K562 (cell line): ENCODE data around the gene SRF. TPM values are rescaled to one million over a fixed set of nuclear protein-coding genes. Genes with fewer than 3 reads are reported as not detected.

Experiments
- CHD2 ChIP-seq: IDR thresholded peaks from 2 replicates; pipeline ENCODE4 v1.6.1; 2011; ENCODE audit warnings: low read depth, low read length
- ELF4 ChIP-seq: fragments of 450-650 bp; formaldehyde crosslinking; IDR thresholded peaks from 2 replicates; pipeline ENCODE4 v1.4.0; 2022; ENCODE audit warnings: missing genetic modification characterization
- ESRRA ChIP-seq: fragments of 450-650 bp; IDR thresholded peaks from 2 replicates; pipeline ENCODE4 v1.6.1; 2014; ENCODE audit warnings: low read depth, mild to moderate bottlenecking, moderate library complexity, borderline replicate concordance
- ID3 ChIP-seq, 2 experiments: fragments of 250-450 bp in 1 of 2; fragments of 450-650 bp in 1 of 2; sonication (Bioruptor Pico) in 1 of 2; IDR thresholded peaks; 2 replicates each; pipeline versions ENCODE4 v1.6.1 to v1.8.0; 2016 to 2021; ENCODE audit warnings: mild to moderate bottlenecking in 2 of 2, moderate library complexity in 2 of 2, missing compliant biosample characterization in 1 of 2, missing genetic modification characterization in 1 of 2
- IFI16 ChIP-seq: fragments of 250-450 bp; sonication (Bioruptor Pico); IDR thresholded peaks from 2 replicates; pipeline ENCODE4 v2.1.2; 2022; ENCODE audit warnings: mild to moderate bottlenecking, inconsistent platforms
- ILF3 ChIP-seq: fragments of 450-650 bp; IDR thresholded peaks from 2 replicates; pipeline ENCODE4 v1.6.1; 2018; ENCODE audit warnings: antibody characterized with exemption, mild to moderate bottlenecking, moderate library complexity, borderline replicate concordance
- JUND ChIP-seq, 2 experiments: IDR thresholded peaks; 2 replicates in 1 of 2; 3 replicates in 1 of 2; pipeline ENCODE4 v1.6.1; 2011; ENCODE audit warnings: borderline replicate concordance in 2 of 2, low read depth in 2 of 2, low read length in 2 of 2, improper control_type of control experiment in 1 of 2, missing biosample characterization in 1 of 2, missing genetic modification characterization in 1 of 2, missing genetic modification reagents in 1 of 2
- KDM4B ChIP-seq, 2 experiments: fragments of 450-650 bp in 1 of 2; sonication (generic) in 1 of 2; IDR thresholded peaks; 2 replicates each; pipeline ENCODE4 v1.6.1; 2016 to 2017; ENCODE audit warnings: borderline replicate concordance in 2 of 2, antibody characterized with exemption in 1 of 2, low read depth in 1 of 2, mild to moderate bottlenecking in 1 of 2
- KLF16 ChIP-seq: IDR thresholded peaks from 2 replicates; pipeline ENCODE4 v1.6.1; 2016; ENCODE audit warnings: antibody characterized with exemption
- MTA2 ChIP-seq: fragments of 450-650 bp; IDR thresholded peaks from 2 replicates; pipeline ENCODE4 v1.6.1; 2016; ENCODE audit warnings: low read depth
- NELFE ChIP-seq: IDR thresholded peaks from 2 replicates; pipeline ENCODE4 v1.6.1; 2011; ENCODE audit warnings: mild to moderate bottlenecking; ENCODE audit not compliant: insufficient read depth, insufficient read length
- NR2C1 ChIP-seq, 2 experiments: fragments of 450-650 bp; IDR thresholded peaks; 2 replicates each; pipeline ENCODE4 v1.6.1; 2017; ENCODE audit warnings: mild to moderate bottlenecking in 2 of 2, antibody characterized with exemption in 1 of 2, inconsistent platforms in 1 of 2, missing compliant biosample characterization in 1 of 2, missing genetic modification characterization in 1 of 2
- PKNOX1 ChIP-seq: fragments of 450-650 bp; IDR thresholded peaks from 2 replicates; pipeline ENCODE4 v1.6.1; 2016
- PML ChIP-seq: IDR thresholded peaks from 2 replicates; pipeline ENCODE4 v1.6.1; 2012; ENCODE audit warnings: low read length, inconsistent platforms
- SMAD1 ChIP-seq: fragments of 150-350 bp; IDR thresholded peaks from 2 replicates; pipeline ENCODE4 v1.6.1; 2014; ENCODE audit warnings: low read length, low read depth; ENCODE audit not compliant: partially characterized antibody
- TEAD1 ChIP-seq, 2 experiments: fragments of 450-650 bp in 1 of 2; sonication (generic) in 1 of 2; formaldehyde crosslinking; IDR thresholded peaks; 2 replicates each; pipeline versions ENCODE4 v1.4.0 to v1.8.0; 2020 to 2022; ENCODE audit warnings: mild to moderate bottlenecking in 2 of 2, missing genetic modification reagents in 1 of 2
- ZBTB7A ChIP-seq: IDR thresholded peaks from 2 replicates; pipeline ENCODE4 v1.6.1; 2011; ENCODE audit warnings: low read depth, mild to moderate bottlenecking, low read length, moderate library complexity, borderline replicate concordance; ENCODE audit not compliant: control insufficient read depth
- ZKSCAN8 ChIP-seq: fragments of 200-800 bp; sonication (Bioruptor generic); IDR thresholded peaks from 2 replicates; pipeline ENCODE4 v1.6.1; 2016; ENCODE audit warnings: missing genetic modification characterization, missing compliant biosample characterization
- ZNF124 ChIP-seq: sonication (generic); formaldehyde crosslinking; IDR thresholded peaks from 2 replicates; pipeline ENCODE4 v1.8.1; 2022; ENCODE audit warnings: missing genetic modification reagents
- ZNF592 ChIP-seq: fragments of 450-650 bp; IDR thresholded peaks from 2 replicates; pipeline ENCODE4 v1.6.1; 2017; ENCODE audit warnings: antibody characterized with exemption, mild to moderate bottlenecking
- ZNF79 ChIP-seq: fragments of 250-450 bp; sonication (Bioruptor Pico); IDR thresholded peaks from 2 replicates; pipeline ENCODE4 v1.4.0; 2020; ENCODE audit warnings: low read depth, mild to moderate bottlenecking, moderate library complexity
- polyA plus RNA-seq, 8 experiments: library from polyadenylated mRNA; depleted of rRNA in 4 of 8; stranded (reverse) in 5 of 8; unstranded in 3 of 8; fragments of >200 nt; fragmentation: Nextera tagmentation in 2 of 8; fragmentation: Illumina TruSeq in 1 of 8; extraction: Ambion mirVana in 2 of 8; extraction: Trizol in 1 of 8; gene quantifications; 2 replicates each; pipeline versions ENCODE4 v1.2.1 to v1.2.3, GENCODE V29; 2011 to 2014; ENCODE audit warnings: inconsistent platforms in 1 of 8, missing spikeins in 1 of 8
- total RNA-seq, 7 experiments: library from RNA; depleted of rRNA in 6 of 7; stranded (reverse); fragments of >200 nt in 6 of 7; fragmentation: Illumina TruSeq in 2 of 7; extraction: Trizol in 2 of 7; gene quantifications; 2 replicates each; pipeline versions ENCODE4 v1.2.1 to v1.2.3, GENCODE V29; 2011 to 2021; ENCODE audit warnings: low replicate concordance in 1 of 7

Gene SRF
- total and polyA plus RNA-seq, 9 of the 15 experiments (the other 6 are each of a cell fraction or from before 2014, with no cell fraction given): 2.5 to 37.0 (median 24.6) TPM

- TF ChIP-seq NELFE (no peak), PML (no peak), ZNF79 (no peak), ELF4 (CRISPR knock-in tag) (peak; percentile 71), ILF3 (no peak), JUND (IDR thresholded peaks at IDR 0.05; ENCODE audit: borderline replicate concordance, low read depth, low read length) (peak; percentile 52), JUND (tag; IDR thresholded peaks at IDR 0.05; ENCODE audit: borderline replicate concordance, low read depth, low read length) (peak; percentile 46; the same call in 1 of the 3 replicates), ZBTB7A (peak; percentile 92), SMAD1 (no peak), ESRRA (peak; percentile 78), IFI16 (CRISPR knock-in tag) (no peak), MTA2 (no peak), KDM4B (IDR thresholded peaks at IDR 0.05; ENCODE audit: borderline replicate concordance in 2 of 2, low read depth in 1 of 2) (0 out of 4 replicates have a peak, but pooled peaks of 1 of the 2 experiments have one; percentile 75), TEAD1 (CRISPR knock-in tag; IDR thresholded peaks at IDR 0.05) (peak in 1 of 2 experiments; percentile 90; a peak in 1 of 4 replicates), ZNF124 (CRISPR knock-in tag) (no peak), NR2C1 (IDR thresholded peaks at IDR 0.05) (peak; percentile 92), NR2C1 (tag; IDR thresholded peaks at IDR 0.05) (peak; percentile 94), KLF16 (peak; percentile 64), ZKSCAN8 (CRISPR knock-in tag) (no peak), CHD2 (peak; percentile 57), ZNF592 (peak; percentile 84; the same call in 1 of the 2 replicates), PKNOX1 (0 out of 2 replicates have a peak, but pooled peaks have one; percentile 14), ID3 (CRISPR knock-in tag; IDR thresholded peaks at IDR 0.05) (no peak), ID3 (tag; IDR thresholded peaks at IDR 0.05) (peak; percentile 81)
These were observed 11.1 kb downstream of the SRF start, which contains the start of gene CUL9 (continued) for GRCh38 chr6:43181942-43182860.
